H9 (cell line): ENCODE measurements around the gene RNF20. TPM values are rescaled to one million over a fixed set of nuclear protein-coding genes. Genes with fewer than 3 reads are reported as not detected.

Experiments
- DNase-seq: peaks from one replicate; pipeline ENCODE4 v3.0.0-alpha.2; 2017
- H2AFZ ChIP-seq: one replicate; pipeline ENCODE4 v1.6.1; 2013; ENCODE audit warnings: mild to moderate bottlenecking, low read length, control low read depth, moderate library complexity
- H2AK5ac ChIP-seq: 2 replicates; pipeline ENCODE4 v1.6.1; 2013; ENCODE audit warnings: low read length, control low read depth, mixed read lengths; ENCODE audit not compliant: insufficient read length
- H2BK120ac ChIP-seq: one replicate; pipeline ENCODE4 v1.6.1; 2013; ENCODE audit warnings: low read depth, mild to moderate bottlenecking, low read length, control low read depth, inconsistent platforms; ENCODE audit not compliant: poor library complexity, severe bottlenecking
- H2BK12ac ChIP-seq: 2 replicates; pipeline ENCODE4 v1.6.1; 2013; ENCODE audit warnings: low read length, control low read depth, mixed read lengths, low read depth; ENCODE audit not compliant: insufficient read length
- H2BK15ac ChIP-seq: 2 replicates; pipeline ENCODE4 v1.6.1; 2013; ENCODE audit warnings: low read depth, low read length, control low read depth
- H2BK20ac ChIP-seq: one replicate; pipeline ENCODE4 v1.6.1; 2013; ENCODE audit warnings: low read depth, mild to moderate bottlenecking, low read length, control low read depth, inconsistent platforms; ENCODE audit not compliant: poor library complexity, severe bottlenecking
- H2BK5ac ChIP-seq: 2 replicates; pipeline ENCODE4 v1.6.1; 2013; ENCODE audit warnings: low read length, control low read depth, mixed read lengths; ENCODE audit not compliant: insufficient read length
- H3K14ac ChIP-seq: 2 replicates; pipeline ENCODE4 v1.6.1; 2013; ENCODE audit warnings: low read length, control low read depth; ENCODE audit not compliant: insufficient read depth
- H3K18ac ChIP-seq: 2 replicates; pipeline ENCODE4 v1.6.1; 2013; ENCODE audit warnings: low read depth, mild to moderate bottlenecking, mixed read lengths, low read length, control low read depth; ENCODE audit not compliant: insufficient read length
- H3K23ac ChIP-seq: 2 replicates; pipeline ENCODE4 v1.6.1; 2013; ENCODE audit warnings: low read length, control low read depth, mixed read lengths, low read depth; ENCODE audit not compliant: insufficient read length
- H3K23me2 ChIP-seq: 2 replicates; pipeline ENCODE4 v1.6.1; 2013; ENCODE audit warnings: low read depth, mild to moderate bottlenecking, mixed read lengths, low read length, control low read depth; ENCODE audit not compliant: insufficient read length, poor library complexity, severe bottlenecking
- H3K27ac ChIP-seq: 2 replicates; pipeline ENCODE4 v1.5.1; 2013; ENCODE audit warnings: low read length, control low read depth, mixed read lengths, low read depth; ENCODE audit not compliant: insufficient read length
- H3K27me3 ChIP-seq: 2 replicates; pipeline ENCODE4 v1.6.1; 2013; ENCODE audit warnings: low read length, control low read depth, inconsistent platforms; ENCODE audit not compliant: insufficient read depth
- H3K4ac ChIP-seq: 2 replicates; pipeline ENCODE4 v1.6.1; 2013; ENCODE audit warnings: low read depth, mild to moderate bottlenecking, control low read depth, inconsistent platforms, low read length, moderate library complexity
- H3K4me1 ChIP-seq: 2 replicates; pipeline ENCODE4 v1.6.1; 2013; ENCODE audit warnings: low read length, control low read depth, inconsistent platforms; ENCODE audit not compliant: insufficient read depth
- H3K4me2 ChIP-seq: 2 replicates; pipeline ENCODE4 v1.6.1; 2013; ENCODE audit warnings: low read length, control low read depth, mixed read lengths; ENCODE audit not compliant: insufficient read length, insufficient read depth
- H3K56ac ChIP-seq: 2 replicates; pipeline ENCODE4 v1.6.1; 2013; ENCODE audit warnings: low read depth, mild to moderate bottlenecking, mixed read lengths, low read length, control low read depth; ENCODE audit not compliant: insufficient read length
- H3K79me1 ChIP-seq: 2 replicates; pipeline ENCODE4 v1.6.1; 2013; ENCODE audit warnings: low read depth, mild to moderate bottlenecking, moderate library complexity, low read length, control low read depth, inconsistent platforms; ENCODE audit not compliant: insufficient read depth, poor library complexity, severe bottlenecking
- H3K79me2 ChIP-seq: 2 replicates; pipeline ENCODE4 v1.6.1; 2013; ENCODE audit warnings: low read length, control low read depth, inconsistent platforms; ENCODE audit not compliant: insufficient read depth
- H3K9ac ChIP-seq: 2 replicates; pipeline ENCODE4 v1.6.1; 2013; ENCODE audit warnings: low read length, control low read depth, mixed read lengths; ENCODE audit not compliant: insufficient read length; ENCODE audit errors: extremely low read depth
- H3K9me3 ChIP-seq: one replicate; pipeline ENCODE4 v1.6.1; 2013; ENCODE audit warnings: low read depth, low read length, inconsistent platforms; ENCODE audit not compliant: control insufficient read depth
- H3T11ph ChIP-seq: one replicate; pipeline ENCODE4 v1.6.1; 2013; ENCODE audit warnings: mild to moderate bottlenecking, low read length, control low read depth, inconsistent platforms
- H4K20me1 ChIP-seq: one replicate; pipeline ENCODE4 v1.6.1; 2013; ENCODE audit not compliant: control insufficient read depth, insufficient read length, insufficient read depth
- H4K5ac ChIP-seq: 2 replicates; pipeline ENCODE4 v1.6.1; 2013; ENCODE audit warnings: low read depth, mild to moderate bottlenecking, mixed read lengths, low read length, control low read depth; ENCODE audit not compliant: insufficient read length
- H4K8ac ChIP-seq: replicated peaks from 2 replicates; pipeline ENCODE4 v1.6.1; 2013; ENCODE audit warnings: low read length, control low read depth, mixed read lengths, low read depth; ENCODE audit not compliant: insufficient read length
- H4K91ac ChIP-seq: 2 replicates; pipeline ENCODE4 v1.6.1; 2013; ENCODE audit warnings: low read depth, mild to moderate bottlenecking, moderate library complexity, mixed read lengths, low read length, control low read depth; ENCODE audit not compliant: insufficient read length
- H3K27ac Mint-ChIP-seq, 3 experiments: 2 replicates in 2 of 3; 3 replicates in 1 of 3; pipeline ENCODE4 v1.8.0; 2020 to 2021; ENCODE audit warnings: mixed read lengths in 3 of 3, mild to moderate bottlenecking in 1 of 3, moderate library complexity in 1 of 3
- H3K27me3 Mint-ChIP-seq: 2 replicates; pipeline ENCODE4 v1.8.0; 2021; ENCODE audit warnings: low read depth, mild to moderate bottlenecking, moderate library complexity, mixed read lengths
- H3K36me3 Mint-ChIP-seq, 3 experiments: 2 replicates in 2 of 3; 3 replicates in 1 of 3; pipeline ENCODE4 v1.8.0; 2020 to 2021; ENCODE audit warnings: low read depth in 3 of 3, mixed read lengths in 3 of 3; ENCODE audit not compliant: insufficient read depth in 1 of 3
- H3K4me1 Mint-ChIP-seq, 2 experiments: 2 replicates each; pipeline ENCODE4 v1.8.0; 2020; ENCODE audit warnings: mixed read lengths in 2 of 2
- H3K4me3 Mint-ChIP-seq, 2 experiments: 2 replicates in 1 of 2; 3 replicates in 1 of 2; pipeline ENCODE4 v1.8.0; 2020 to 2021; ENCODE audit warnings: mild to moderate bottlenecking in 2 of 2, mixed read lengths in 2 of 2, moderate library complexity in 1 of 2
- H3K9me3 Mint-ChIP-seq, 2 experiments: 2 replicates in 1 of 2; 3 replicates in 1 of 2; pipeline ENCODE4 v1.8.0; 2020; ENCODE audit warnings: mild to moderate bottlenecking in 2 of 2, mixed read lengths in 2 of 2, moderate library complexity in 1 of 2
- WGBS: extraction: QIAGEN DNeasy Blood & Tissue Kit; methylation state at CpG from one replicate; pipeline ENCODE4 v1.1.7; 2013; ENCODE audit warnings: missing lambda C conversion rate, low lambda C conversion rate, mixed read lengths; ENCODE audit not compliant: insufficient read length; ENCODE audit errors: extremely low coverage; 5-methylcytosine and 5-hydroxymethylcytosine counted together
- total RNA-seq: library from RNA; stranded (reverse); gene quantifications from 2 replicates; pipeline ENCODE4 v1.2.1, GENCODE V29; 2021
- TF ChIP-seq, protein P1 (sequence below): fragments of 200-600 bp; sonication (generic); conservative IDR thresholded peaks from 3 replicates; pipeline ENCODE4 v1.8.0; 2021; ENCODE audit warnings: antibody characterized with exemption, mild to moderate bottlenecking

RNF20 gene
- total RNA-seq, 1 experiment from 2014 or later = 48.5 TPM

DNA sequence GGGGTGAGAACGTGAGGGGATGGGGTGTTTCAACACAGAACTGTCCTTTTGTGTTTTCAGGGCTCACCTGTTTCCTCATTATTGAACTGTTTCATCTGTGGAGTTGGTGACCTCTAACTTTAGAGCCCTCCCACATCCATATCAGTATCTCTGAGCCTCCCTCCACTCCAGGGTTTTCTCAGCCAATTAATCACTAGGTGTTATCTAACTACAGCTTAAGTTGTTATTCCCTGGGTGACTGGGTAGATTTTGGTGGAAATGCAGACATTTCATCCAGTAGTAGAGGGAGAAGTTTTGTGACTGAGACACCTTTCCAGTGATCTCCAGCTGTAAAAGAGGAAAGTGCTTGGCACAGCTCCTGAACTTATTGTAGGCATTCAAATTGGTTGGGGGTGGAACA lies 37.5 kb downstream of the RNF20 start:
- Histone ChIP-seq H2BK20ac (no peak overlapping the region), H2BK15ac (no peak overlapping the region), H3T11ph (no peak overlapping the region), H3K18ac (no peak overlapping the region), H3K23me2 (no peaks in the 10 kb centered on the region), H4K5ac (no peak overlapping the region), H3K27ac (no peak overlapping the region), H2BK120ac (no peak overlapping the region), H3K23ac (no peak overlapping the region), H3K79me2 (no peaks in the 10 kb centered on the region), H4K20me1 (no peaks in the 10 kb centered on the region), H2AFZ (no peak overlapping the region), H2AK5ac (no peak overlapping the region), H4K8ac (no peak overlapping the region), H3K4ac (no peak overlapping the region), H3K4me2 (no peak overlapping the region), H3K9me3 (no peaks in the 10 kb centered on the region), H3K27me3 (no peaks in the 10 kb centered on the region), H2BK5ac (no peak overlapping the region), H3K9ac (no peak overlapping the region), H3K79me1 (no peaks in the 10 kb centered on the region), H4K91ac (no peak overlapping the region), H3K56ac (no peak overlapping the region), H2BK12ac (no peak overlapping the region), H3K4me1 (peaks cover 15% of the 10 kb centered on the region), H3K14ac (no peak overlapping the region)
- Mint-ChIP-seq H3K27me3 (no peaks in the 10 kb centered on the region), H3K36me3 (peaks cover 14 to 20% (median 18%) of the 10 kb centered on the region in 3 experiments; a peak in 6 of 7 replicates), H3K27ac (peak overlapping the region in 1 of 3 experiments; percentile 29; a peak in 1 of 7 replicates), H3K4me3 (no peak overlapping the region; a peak in 1 of 5 replicates), H3K4me1 (peaks cover 28 to 30% of the 10 kb centered on the region in 2 experiments), H3K9me3 (no peaks in the 10 kb centered on the region)
- TF ChIP-seq, protein P1, sequence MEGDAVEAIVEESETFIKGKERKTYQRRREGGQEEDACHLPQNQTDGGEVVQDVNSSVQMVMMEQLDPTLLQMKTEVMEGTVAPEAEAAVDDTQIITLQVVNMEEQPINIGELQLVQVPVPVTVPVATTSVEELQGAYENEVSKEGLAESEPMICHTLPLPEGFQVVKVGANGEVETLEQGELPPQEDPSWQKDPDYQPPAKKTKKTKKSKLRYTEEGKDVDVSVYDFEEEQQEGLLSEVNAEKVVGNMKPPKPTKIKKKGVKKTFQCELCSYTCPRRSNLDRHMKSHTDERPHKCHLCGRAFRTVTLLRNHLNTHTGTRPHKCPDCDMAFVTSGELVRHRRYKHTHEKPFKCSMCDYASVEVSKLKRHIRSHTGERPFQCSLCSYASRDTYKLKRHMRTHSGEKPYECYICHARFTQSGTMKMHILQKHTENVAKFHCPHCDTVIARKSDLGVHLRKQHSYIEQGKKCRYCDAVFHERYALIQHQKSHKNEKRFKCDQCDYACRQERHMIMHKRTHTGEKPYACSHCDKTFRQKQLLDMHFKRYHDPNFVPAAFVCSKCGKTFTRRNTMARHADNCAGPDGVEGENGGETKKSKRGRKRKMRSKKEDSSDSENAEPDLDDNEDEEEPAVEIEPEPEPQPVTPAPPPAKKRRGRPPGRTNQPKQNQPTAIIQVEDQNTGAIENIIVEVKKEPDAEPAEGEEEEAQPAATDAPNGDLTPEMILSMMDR = no peak
- no CpG with 5 or more reads among the region's 1 CpG for WGBS
- no peak for DNase-seq
